OCI-M1 (cell line): ENCODE measurements around the gene IMP3.
"Not testable (repeated sequence)": the region's sequence is repeated elsewhere in the genome, so short reads cannot be mapped to it uniquely, and the experiment has no call there.

Source experiments
- DNase-seq: peaks from one replicate; lab custom pipeline; 2025; lab: John Stamatoyannopoulos, UW

The IMP3 gene, protein sequence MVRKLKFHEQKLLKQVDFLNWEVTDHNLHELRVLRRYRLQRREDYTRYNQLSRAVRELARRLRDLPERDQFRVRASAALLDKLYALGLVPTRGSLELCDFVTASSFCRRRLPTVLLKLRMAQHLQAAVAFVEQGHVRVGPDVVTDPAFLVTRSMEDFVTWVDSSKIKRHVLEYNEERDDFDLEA

DNA sequence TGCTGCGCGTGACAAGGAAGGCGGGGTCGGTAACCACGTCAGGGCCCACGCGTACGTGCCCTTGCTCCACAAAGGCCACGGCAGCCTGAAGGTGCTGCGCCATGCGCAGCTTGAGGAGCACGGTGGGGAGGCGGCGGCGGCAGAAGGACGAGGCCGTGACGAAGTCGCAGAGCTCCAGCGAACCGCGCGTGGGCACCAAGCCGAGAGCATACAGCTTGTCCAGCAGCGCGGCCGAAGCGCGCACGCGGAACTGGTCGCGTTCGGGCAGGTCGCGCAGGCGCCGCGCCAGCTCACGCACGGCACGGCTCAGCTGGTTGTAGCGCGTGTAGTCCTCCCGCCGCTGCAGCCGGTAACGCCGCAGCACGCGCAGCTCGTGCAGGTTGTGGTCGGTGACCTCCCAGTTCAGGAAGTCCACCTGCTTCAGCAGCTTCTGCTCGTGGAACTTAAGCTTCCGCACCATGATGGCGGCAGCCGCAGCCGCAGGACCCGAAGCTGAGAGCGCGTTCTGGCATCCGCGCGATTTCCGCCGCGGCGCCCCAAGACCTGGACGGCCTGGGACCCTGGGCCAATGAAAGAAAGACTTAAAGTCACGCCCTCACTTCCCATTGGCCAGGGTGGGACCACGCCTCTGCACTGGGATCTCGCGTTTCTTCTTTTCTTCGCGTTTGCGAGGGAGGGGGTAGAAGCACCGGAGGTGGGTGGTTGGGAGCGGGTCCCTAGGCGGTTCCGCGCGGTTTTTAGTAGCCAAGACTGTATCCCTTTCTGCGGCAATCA lies at the start of gene IMP3:
TSS of gene IMP3 (minus strand) at position 516 of the 774 bp plus-strand sequence. CDS start at position 460, 56 bp downstream.
- DNase-seq: peak; percentile 98

DNA sequence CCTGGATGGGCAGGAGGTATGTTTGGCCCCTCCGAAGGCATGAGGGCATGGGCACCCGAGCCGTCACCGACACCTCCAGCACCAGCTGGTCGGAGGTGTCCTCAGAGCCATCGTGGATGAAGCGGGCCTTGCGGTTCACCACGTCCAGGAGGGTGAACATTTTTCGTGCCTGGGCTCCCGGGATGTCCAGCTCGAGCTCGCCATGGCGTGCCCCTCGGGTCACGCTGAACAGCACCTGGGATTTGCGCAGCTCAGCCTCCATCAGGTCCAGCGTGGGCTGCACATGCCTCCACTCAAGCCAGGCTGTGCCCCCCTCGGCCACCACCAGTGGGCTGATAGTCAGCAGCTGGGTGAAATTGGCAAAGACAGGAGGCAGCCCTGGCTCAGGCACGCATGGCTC lies 49.4 kb upstream of the IMP3 start:
- DNase-seq: not testable (repeated sequence)

DNA sequence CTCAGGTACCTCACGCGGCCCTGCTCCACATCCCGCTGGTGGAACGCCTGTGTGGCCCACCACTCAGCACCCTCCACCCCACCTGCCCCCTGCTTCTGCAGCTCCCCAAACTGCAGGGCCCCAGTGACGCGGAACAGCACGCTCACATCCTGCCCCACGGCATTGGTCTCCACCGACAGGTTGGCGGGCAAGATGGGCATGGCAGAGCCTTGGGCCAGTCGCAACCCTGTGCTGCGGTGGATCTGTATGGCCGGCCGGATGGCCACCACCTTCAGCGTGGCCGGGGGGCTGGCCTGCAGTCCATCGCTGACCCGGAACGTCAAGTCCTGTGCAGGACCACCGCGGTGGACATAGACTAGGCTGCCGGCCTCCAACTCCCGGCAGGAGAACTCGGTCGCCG lies 48.8 kb upstream of the IMP3 start:
- no peak for DNase-seq

DNA sequence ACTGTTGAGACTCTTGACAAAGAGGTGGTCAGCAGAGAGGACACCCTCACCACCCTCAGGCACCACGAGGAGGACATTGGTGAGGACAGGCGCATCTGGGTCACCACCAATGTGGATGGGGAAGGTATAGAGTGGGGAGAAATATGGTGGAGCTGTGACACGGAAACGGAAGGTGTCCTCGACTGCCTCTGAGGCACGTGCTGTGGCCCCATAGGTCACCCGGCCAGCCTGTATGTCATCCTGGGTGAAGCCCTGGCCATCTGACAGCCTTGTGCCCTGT lies 48.2 kb upstream of the IMP3 start:
- no peak for DNase-seq

DNA sequence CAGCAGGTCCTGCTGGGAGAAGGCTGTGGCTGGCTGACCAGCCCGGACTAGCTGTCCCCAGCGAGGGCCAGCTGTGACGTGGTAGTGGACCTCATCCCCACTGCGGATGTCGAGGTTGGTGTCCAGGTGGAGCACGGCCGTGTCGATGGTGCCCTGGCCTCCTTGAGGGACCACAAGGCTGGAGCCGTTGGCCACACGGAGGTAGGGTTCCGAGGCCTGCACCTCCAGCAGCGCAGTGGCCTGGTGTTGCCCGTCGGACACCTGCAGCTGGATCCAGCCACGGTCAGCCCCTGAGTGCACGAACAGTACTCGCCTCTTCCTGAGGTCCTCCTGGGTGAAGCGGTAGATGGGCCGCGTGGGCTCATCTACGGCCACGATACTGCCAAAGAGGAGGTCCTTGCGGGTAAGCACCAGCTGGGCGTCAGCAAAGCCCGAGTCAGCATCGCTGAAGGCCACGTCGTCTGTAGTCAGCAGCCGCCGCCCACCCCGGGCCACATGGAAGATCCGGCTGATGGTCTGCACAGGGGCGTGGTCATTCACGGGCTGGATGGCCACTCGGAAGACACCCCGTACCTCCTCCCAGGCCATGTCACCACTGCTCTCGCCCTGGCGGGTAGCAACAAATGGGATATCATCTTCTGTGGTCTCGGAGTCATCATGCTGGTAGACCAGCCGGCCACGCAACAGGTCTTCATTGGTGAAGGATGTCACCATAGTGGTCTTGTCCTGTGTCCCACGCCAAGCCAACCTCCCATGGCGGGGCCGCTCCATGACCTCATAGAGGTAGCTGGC lies 47.7 kb upstream of the IMP3 start:
- no peak for DNase-seq

DNA sequence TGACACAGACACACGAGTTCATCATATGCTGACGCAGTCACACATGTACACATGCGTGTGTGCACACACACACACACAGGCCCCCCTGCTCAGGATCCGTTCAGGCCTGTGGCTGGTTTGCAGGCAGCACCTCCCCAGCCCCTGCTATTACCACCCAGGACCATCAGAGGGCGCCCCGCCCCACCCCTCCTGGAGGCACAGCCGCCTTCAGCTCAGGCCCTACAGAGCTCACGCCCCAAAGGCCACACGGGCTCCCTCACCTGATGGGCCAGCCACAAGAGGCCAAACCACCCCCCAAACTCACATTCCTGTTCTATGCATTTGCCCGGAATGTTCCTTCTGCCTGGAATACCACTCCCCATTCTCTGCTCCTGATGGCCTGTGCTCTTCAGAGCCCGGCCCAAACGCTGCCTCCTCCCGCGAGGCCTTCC lies 46.2 kb upstream of the IMP3 start:
- DNase-seq: peak; percentile 86

DNA sequence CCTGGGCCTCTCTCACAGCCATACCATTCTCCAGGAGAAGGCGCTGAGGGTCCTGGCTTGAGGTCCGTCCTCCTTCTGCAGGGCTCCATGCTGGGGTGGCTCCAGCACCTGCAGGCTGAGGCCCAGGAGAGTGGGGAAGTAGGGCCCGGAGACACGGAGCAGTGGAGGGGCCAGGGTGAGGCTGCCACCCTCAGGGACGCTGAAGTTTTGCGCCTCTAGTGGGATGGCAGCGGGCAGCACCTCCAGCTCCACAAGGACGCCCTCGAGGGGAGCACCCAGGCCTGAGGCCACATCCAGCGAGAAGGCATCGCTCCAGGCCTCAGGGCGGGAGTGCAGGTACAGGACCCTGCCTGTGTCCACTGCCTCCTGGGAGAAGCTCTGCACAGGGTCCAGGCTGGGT lies 45.2 kb upstream of the IMP3 start:
- DNase-seq: no peak

DNA sequence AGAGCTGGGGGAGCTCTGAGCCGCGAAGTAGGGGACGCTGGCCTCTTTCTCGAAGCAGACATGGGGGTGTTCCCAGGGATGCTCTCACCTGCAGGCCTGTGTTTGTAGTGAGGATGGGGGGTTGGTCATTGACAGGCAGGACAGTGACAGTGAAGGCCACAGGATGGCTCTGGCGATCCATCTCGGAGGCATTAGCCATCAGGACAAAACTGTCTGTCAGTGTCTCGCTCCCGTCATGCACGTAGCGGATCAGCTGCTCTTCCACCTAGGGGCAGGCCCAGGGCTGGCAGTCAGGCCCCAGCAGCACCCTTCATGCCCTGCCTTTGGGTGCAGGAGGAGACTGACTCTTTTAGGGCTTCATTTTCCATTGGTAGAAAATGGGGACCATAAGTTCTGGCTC lies 44.6 kb upstream of the IMP3 start:
- DNase-seq: no peak

DNA sequence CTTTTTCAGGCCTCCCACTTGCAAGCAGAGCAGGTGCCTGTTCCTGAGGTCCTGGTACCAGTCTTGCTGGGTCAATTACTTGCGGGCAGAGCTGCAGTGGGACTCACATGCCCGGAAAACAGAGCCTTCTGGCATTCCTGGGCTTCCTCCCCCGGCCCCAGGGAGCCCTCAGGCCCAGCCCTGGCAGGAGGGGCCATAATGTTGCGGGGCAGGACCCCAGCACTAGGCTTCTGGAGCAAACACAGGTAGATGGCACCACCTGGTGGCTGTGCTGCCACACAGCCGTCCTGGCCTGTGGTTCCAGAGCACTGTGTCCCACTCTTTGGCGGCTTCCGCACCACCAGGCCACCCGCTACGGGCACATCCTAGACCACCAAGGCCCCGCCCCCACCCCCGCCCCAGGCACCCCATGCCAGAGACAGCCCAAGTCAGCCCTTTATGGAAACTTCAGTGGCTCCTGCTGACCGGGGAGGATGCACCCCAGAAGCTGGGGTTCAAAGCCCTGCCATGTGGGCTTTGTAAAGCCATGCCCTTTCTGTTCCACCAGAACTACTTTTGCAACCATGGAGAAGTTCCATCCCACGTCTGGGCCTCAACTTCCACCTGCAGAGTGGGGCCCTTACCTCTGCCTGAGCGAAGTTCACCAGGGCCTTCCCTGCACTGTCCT lies 43.8 kb upstream of the IMP3 start:
- DNase-seq: peak; percentile 80

DNA sequence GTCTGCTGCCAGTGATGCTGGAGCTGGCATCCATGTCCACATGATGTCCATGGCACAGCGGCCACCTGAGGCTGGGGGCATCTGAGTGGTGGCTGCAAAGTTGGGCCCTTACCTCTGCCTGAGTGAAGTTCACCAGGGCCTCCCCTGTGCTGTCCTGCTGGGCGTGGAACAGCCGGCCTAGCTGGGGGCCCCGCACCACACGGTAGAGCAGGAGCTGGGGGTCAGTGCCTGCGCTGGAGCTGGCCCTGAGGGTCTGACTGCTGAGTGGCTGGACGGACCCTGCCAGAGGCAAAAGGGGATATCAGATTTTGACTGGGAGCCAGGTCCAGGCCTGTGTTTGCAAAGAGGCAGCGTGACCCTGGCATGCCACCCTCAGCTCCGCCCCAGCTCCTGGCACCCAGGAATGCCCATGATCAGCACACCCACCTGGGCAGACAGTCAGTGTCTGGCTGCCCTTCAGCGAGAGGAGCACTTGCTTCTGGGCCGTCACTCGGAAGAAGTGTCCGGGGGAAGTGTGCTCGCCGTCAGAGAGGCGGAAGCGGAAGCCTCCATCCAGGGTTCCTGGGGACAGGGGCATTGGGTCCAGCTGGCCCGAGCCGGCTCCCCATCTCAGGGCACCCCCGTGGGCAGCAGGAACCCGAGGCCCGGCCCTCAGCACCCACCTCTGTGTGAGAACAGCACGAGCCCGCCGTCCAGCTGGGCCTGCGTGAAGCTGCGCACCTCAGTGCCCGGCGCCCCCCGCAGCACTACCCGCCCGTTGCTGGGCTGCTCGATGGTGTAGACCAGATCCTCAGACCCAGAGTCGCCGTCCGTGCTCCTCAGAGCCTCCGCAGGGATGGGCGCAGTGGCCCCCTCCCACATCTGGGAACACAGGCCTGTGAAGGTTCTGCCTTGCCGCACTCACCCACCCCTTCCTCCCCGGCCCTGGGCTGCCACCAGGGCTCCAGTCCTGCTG lies 42.4 kb upstream of the IMP3 start:
- no peak for DNase-seq

DNA sequence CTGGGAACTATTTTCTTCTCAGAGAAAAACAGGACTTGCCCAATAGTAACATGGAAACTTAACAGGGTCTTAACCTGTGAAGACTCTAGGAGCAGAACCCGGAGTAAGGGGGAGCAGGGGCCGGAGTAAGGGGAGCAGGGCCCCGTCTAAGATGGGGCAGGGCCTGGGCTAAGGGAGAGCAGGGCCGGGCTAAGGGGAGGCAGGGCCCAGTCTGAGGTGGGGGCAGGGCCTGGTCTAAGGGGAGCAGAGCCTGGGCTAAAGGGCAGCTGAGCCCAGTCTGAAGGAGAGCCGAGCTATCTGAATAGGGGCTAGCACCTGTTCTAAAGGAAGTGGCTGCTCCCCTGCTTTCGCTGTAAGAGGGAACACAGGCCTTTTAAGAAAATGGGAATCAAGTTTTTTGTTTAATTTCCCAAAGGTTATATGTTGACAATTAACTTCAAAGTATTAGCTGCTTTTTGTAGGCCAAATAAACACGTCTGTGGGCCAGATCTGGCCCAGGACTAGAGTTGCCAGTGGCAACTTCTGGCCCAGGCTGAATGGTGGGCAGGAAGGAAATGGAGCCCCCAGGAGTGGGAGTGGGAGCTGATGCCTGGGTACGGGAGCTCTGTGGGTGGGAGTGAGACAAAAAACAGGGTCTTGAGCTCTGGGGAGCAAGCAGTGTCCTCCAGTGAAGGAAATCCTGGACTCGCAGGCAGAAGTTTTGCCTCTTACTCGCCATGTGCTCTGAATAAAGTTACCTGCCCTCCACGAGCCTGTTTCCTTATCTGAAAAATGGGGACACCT lies 40.2 kb upstream of the IMP3 start:
- no peak for DNase-seq

DNA sequence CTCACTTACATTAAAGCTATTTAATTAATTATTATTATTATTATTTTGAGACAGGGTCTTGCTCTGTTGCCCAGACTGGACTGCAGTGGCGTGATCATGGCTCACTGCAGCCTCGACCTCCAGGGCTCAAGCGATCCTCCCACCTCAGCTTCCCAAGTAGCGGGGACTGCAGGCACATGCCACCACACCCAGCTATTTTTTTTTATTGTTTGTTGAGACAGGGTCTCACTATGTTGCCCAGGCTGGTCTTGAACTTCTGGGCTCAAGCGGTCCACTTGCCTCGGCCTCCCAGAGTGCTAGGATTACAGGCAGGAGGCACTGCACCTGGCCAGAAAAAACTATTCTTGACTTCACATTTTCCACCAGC lies 38.3 kb upstream of the IMP3 start:
- not testable (repeated sequence) for DNase-seq

DNA sequence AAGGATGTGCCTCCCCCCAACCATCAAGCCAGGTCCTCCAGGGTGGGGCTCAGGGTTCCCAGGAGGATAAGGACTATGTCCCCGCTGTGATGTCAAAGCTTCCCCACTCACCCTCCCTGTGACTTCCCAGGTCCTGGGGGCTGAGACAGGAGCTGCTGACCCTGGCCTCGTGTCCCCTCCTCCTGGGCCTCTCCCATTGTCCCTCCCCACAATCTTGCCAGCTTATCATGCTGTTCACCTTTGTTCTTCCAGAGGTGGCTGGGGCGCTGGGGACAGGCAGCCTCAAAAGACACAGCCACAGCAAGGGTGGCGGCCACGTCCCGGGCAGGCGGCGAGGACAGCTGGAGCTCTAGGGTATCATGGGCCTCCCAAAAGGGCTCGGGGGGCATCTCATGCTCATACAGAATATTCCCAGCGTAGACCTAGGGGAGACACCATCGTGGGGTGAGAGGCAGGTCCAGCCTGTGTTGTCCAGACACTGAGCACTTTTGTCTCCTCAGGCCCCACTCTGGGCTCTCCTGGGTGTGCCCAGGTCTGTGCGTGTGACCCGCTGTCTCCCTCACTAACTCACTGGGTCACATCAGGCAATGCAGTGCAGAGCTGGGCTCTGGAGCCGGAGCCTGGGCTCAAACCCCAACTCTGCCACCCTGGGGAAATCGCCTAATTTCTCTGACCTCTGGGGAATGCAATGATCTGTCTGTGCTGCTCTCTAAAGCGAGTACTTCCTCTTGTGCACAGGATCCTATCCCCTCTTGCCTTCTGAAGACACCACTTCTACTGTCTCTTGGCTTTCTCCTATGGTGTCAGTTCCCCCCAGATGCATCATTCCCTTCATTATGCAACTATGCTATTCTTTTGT lies 37.7 kb upstream of the IMP3 start:
- DNase-seq: no peak

DNA sequence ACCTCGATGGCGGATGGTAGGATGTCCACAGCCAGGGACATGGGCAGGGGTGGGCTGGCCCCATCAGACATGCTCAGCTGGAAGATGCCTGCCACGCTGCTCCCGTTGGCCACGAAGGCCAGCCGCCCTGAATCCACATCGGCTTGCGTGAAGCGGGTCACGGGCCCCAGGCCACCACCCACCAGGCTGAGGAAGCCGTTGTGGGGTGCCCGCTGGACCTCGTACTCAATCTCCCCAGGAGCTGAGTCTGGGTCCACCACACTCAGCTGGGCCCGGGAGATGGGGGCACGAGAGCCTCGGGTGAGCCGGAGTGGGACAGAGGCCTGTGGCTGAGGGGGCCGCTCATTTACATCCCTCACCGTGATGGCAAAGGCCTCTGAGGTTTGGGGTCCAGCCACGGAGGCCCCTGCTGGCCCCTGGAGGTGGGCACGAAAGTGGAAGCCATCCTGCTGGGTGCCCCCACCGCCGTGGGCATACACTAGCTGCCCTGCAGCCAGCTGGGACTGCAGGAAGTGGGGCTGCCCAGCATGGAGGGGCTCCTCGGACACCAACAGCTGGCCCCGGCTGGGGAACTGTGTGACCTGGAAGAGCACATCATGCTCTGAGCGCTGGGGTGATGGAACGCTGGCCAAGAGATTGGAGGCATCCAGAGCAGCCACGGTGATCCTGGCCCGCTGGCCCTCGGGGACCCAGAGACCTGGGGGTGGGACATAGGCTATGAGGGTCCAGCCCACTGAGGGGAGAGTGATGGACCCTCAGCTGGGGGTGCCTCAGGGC lies 36.9 kb upstream of the IMP3 start:
- DNase-seq: no peak

DNA sequence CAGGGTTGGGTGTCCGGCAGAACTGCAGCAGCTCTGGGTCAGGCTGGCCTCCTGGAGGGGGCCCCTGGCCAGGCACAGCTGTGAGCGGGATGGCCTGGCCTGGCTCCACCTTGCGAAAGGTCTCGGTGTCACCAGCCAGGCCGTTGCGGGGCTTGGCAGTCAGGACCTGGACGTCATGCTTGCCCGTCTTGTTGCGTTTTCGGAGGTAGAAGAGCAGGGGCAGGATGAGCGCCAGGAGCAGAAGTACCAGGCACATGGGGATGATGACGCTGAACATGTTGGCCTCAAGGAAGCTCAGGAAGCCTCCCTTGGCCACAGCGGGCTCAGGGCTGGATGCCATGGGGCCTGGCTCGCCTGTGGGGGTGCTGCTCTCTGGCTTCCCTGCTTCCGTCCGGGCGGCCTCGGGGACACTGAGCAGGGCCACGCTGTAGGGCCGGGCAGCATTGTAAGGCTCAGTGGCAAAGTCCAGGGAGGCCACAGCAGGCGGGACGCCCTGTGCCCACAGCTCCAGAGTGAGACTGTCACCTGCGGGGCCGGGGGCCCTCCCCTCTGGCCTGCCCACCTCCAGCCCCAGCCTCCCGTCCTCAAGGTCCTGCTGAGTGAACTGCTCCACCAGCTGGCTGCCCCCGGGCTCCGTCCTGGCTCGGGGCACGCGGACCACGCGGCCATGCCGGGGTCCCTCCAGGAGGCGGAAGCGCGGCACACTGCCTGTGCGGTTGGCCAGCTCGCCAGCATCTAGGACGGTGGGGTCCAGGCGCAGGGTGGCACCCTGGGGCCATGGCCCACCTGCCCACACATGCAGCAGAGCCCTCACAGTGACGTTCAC lies 35.8 kb upstream of the IMP3 start:
- DNase-seq: no peak

DNA sequence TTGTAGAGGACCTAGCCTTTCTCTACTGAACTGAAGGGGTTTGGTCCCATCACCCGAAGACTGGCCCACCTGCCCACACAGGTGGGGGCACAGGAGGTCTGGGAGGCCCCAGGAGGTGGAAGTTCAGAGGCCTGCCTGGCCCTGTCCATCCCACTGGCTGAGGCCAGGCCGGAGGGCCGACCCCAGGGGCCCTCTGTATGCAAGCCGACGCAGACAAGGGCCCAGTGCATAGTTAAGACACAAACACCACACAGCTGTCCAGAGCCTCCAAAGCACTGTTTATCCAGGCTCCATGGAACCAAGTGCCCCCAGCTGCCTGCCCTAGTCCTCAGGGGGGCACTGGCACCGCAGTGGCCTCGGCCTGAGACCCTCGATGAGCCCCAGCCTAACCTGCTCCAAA lies 34.3 kb upstream of the IMP3 start:
- DNase-seq: no peak

DNA sequence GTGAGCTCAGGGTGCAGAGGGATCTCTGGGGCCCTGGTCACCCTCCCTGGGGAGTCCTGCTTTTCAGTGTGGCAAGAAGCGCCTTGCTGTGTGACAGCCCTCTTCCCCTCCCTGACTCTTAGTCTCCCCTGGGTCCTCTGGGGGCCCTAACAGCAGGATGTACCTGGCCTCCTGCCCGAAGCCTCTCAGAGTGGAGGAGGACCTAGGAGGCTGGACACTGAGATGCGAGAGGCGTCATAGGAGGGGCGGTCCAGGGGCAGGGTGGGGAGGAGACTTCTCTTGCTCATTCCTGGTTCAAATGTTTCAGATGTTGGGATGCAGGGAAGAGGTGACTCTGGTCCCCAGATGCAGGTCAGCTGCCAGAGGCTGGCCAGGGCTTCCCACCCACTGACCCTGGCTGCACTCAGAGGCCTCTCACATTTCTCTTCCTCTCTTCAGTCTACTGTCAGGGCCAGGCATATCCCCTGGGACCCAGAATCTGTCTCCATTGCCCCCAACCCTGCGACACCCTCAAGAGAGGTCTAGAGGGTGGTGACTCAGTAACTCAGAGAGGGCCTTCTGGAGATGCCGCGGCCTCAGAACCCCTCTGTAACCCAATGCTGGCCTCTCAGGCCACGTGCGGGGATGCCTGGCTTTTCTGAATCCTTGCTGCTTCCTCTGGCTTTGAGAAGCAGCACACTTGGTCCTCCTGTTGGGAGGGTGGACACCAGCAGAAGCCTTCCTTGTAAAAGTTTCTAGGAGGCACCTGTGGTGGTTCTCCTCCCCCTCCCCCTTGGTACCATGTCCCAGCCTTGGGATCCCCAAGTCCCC lies 33.6 kb upstream of the IMP3 start:
- no peak for DNase-seq
